Naive thymus-derived CD4-positive, alpha-beta T cell (primary cell): ENCODE measurements around the gene CELF2. TPM values are rescaled to one million over a fixed set of nuclear protein-coding genes. Genes with fewer than 3 reads are reported as not detected.

Experiments used
- ATAC-seq: fragments of 150-1000 bp; cut with Tn5 transposase; 2 replicates; pipeline ENCODE4 v1.10.0; 2021; ENCODE audit warnings: mild to moderate bottlenecking, moderate library complexity
- CTCF ChIA-PET: fragments of 350-600 bp; sonication (Branson Sonifier 250); formaldehyde crosslinking; loops from one replicate; lab custom pipeline; 2021; ENCODE audit warnings: antibody characterized with exemption; lab: Charles Lee
- POLR2A ChIA-PET: fragments of 350-600 bp; sonication (Branson Sonifier 250); formaldehyde crosslinking; loops from one replicate; lab custom pipeline; 2021; ENCODE audit warnings: antibody characterized with exemption, inconsistent platforms; lab: Charles Lee
- DNase-seq, 9 donors: peaks; one replicate each; pipeline versions ENCODE4 v3.0.0 to v3.0.0-alpha.2; 2020 to 2022; ENCODE audit warnings: mixed read lengths in 1 of 9
- H3K27ac ChIP-seq: one replicate; pipeline ENCODE4 v1.7.0; 2013; ENCODE audit warnings: mild to moderate bottlenecking, low read depth, low read length, moderate library complexity
- H3K27me3 ChIP-seq, 2 donors: one replicate each; pipeline ENCODE4 v1.7.0; 2013; ENCODE audit warnings: low read length in 2 of 2, mild to moderate bottlenecking in 2 of 2, moderate library complexity in 2 of 2; ENCODE audit not compliant: control insufficient read depth in 2 of 2, insufficient read depth in 2 of 2
- H3K36me3 ChIP-seq, 3 experiments: 1 replicate in 2 of 3; 2 replicates in 1 of 3; pipeline ENCODE4 v1.7.0; 2013; ENCODE audit warnings: low read length in 3 of 3, mild to moderate bottlenecking in 3 of 3, moderate library complexity in 1 of 3; ENCODE audit not compliant: insufficient read depth in 3 of 3, control insufficient read depth in 2 of 3
- H3K4me1 ChIP-seq, 2 donors: one replicate each; pipeline ENCODE4 v1.7.0; 2013; ENCODE audit warnings: low read length in 2 of 2, mild to moderate bottlenecking in 2 of 2, moderate library complexity in 1 of 2; ENCODE audit not compliant: control insufficient read depth in 2 of 2, insufficient read depth in 2 of 2
- H3K4me3 ChIP-seq: 2 replicates; pipeline ENCODE4 v1.7.0; 2013; ENCODE audit warnings: mild to moderate bottlenecking, low read length
- H3K9me3 ChIP-seq, 3 experiments: 1 replicate in 2 of 3; 2 replicates in 1 of 3; pipeline ENCODE4 v1.7.0; 2013; ENCODE audit warnings: low read length in 3 of 3; ENCODE audit not compliant: control insufficient read depth in 2 of 3
- H3K27ac Mint-ChIP-seq, 9 donors: one replicate each; pipeline ENCODE4 v1.8.0; 2020 to 2022; ENCODE audit warnings: mixed read lengths in 9 of 9, mild to moderate bottlenecking in 8 of 9, moderate library complexity in 5 of 9, inconsistent platforms in 2 of 9
- H3K27me3 Mint-ChIP-seq, 5 donors: one replicate each; pipeline ENCODE4 v1.8.0; 2021 to 2022; ENCODE audit warnings: mixed read lengths in 5 of 5, mild to moderate bottlenecking in 1 of 5
- H3K36me3 Mint-ChIP-seq, 5 donors: one replicate each; pipeline ENCODE4 v1.8.0; 2020 to 2022; ENCODE audit warnings: mixed read lengths in 5 of 5, mild to moderate bottlenecking in 3 of 5, inconsistent platforms in 1 of 5
- H3K4me1 Mint-ChIP-seq, 7 donors: one replicate each; pipeline ENCODE4 v1.8.0; 2020 to 2022; ENCODE audit warnings: mixed read lengths in 7 of 7, mild to moderate bottlenecking in 3 of 7, inconsistent platforms in 1 of 7
- H3K4me3 Mint-ChIP-seq, 10 donors: one replicate each; pipeline ENCODE4 v1.8.0; 2020 to 2022; ENCODE audit warnings: mild to moderate bottlenecking in 10 of 10, mixed read lengths in 10 of 10, moderate library complexity in 6 of 10, inconsistent platforms in 2 of 10
- H3K9me3 Mint-ChIP-seq, 11 donors: one replicate each; pipeline ENCODE4 v1.8.0; 2020 to 2022; ENCODE audit warnings: mixed read lengths in 11 of 11, mild to moderate bottlenecking in 4 of 11, inconsistent platforms in 1 of 11, moderate library complexity in 1 of 11
- intact Hi-C, 2 donors: fragments of 100-400 bp; cut with micrococcal nuclease; formaldehyde crosslinking; loops; one replicate each; pipeline ENCODE4 v1.15.1; 2023
- polyA plus RNA-seq, 2 donors: library from polyadenylated mRNA; unstranded; fragments of 300-500 nt; fragmentation: Illumina TruSeq; gene quantifications; one replicate each; pipeline ENCODE4 v1.2.3, GENCODE V29; 2021
- total RNA-seq, 6 experiments: library from RNA in 5 of 6; stranded (reverse) in 5 of 6; gene quantifications; 1 replicate in 5 of 6; 2 replicates in 1 of 6; pipeline ENCODE4 v1.2.3 and lab custom pipeline; 2021 to 2026

CELF2 gene
- total and polyA plus RNA-seq, 7 experiments from 2014 or later = 135 to 207 (median 178) TPM

GRCh38 chr10:11159543-11160215, 142.0 kb downstream of the CELF2 start:
- intact Hi-C loops = loop anchor here in 1 of 2 donors (5.0 kb wide), 1 partner anchor 523 kb away; no protein-coding TSS in a partner anchor
- peak overlapping the region in 6 of 9 donors; percentile 72 to 88 (median 78) for H3K27ac Mint-ChIP-seq

DNA sequence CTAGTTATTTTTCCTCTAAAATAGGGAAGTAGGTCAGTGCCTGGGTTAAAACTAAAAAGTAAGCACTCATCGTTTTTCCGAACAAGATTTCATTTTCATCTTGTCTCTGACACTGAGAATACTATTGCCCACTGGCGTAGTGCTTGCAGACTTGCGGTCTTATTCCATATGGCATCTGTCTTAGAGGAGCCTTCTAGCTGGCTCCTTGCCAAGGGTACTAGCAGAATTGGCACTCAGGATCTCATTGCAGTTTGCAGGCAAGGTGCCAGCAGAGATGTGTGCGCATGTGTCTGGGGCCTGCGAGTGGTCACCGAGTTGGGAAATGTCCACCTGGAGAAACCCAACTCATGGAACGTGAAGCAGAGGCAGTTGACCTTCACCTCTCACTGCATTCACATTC, 143.4 kb downstream of the CELF2 start:
- POLR2A ChIA-PET = interaction anchor here (0.6 to 6.2 kb wide), 4 partner anchors 13 to 44 kb away, joined by 3 to 183 read pairs (median 4); no protein-coding TSS in a partner anchor
- peaks cover 58 to 86% (median 80%) of the 10 kb centered on the region in 7 donors for H3K4me1 Mint-ChIP-seq
- Histone ChIP-seq H3K27ac (peak overlapping the region; percentile 95), H3K9me3 (no peaks in the 10 kb centered on the region), H3K36me3 (peaks cover 0 to 11% (median 0%) of the 10 kb centered on the region in 3 experiments), H3K4me1 (peaks cover 42 to 69% of the 10 kb centered on the region in 2 donors), H3K4me3 (peak overlapping the region; percentile 10), H3K27me3 (no peaks in the 10 kb centered on the region)
- peak overlapping the region in 5 of 9 donors; percentile 97 to 99 (median 98) for H3K27ac Mint-ChIP-seq
- CTCF ChIA-PET = interaction anchor here (0.7 to 4.1 kb wide), 3 partner anchors 12 to 315 kb away, joined by 3 to 34 read pairs (median 18); no protein-coding TSS in a partner anchor
- peaks cover 0 to 25% (median 3%) of the 10 kb centered on the region in 5 donors for H3K36me3 Mint-ChIP-seq
- intact Hi-C loops = loop anchor here in 1 of 2 donors (5.0 kb wide), 1 partner anchor 521 kb away; no protein-coding TSS in a partner anchor
- DNase-seq (no peak), ATAC-seq (no peak)
- H3K27me3 Mint-ChIP-seq = no peaks in the 10 kb centered on the region
- H3K4me3 Mint-ChIP-seq = peak overlapping the region in 1 of 10 donors; percentile 26
- peaks cover 0 to 8% (median 0%) of the 10 kb centered on the region in 11 donors for H3K9me3 Mint-ChIP-seq

More at GRCh38 chr10:11159543-11160215, 142.0 kb downstream of the CELF2 start:
- DNase-seq (no peak), ATAC-seq (no peak)
- H3K9me3 Mint-ChIP-seq = peaks cover 0 to 8% (median 0%) of the 10 kb centered on the region in 11 donors
- Histone ChIP-seq H3K27ac (no peak overlapping the region), H3K4me3 (no peak overlapping the region), H3K27me3 (no peaks in the 10 kb centered on the region), H3K9me3 (no peaks in the 10 kb centered on the region), H3K4me1 (peaks cover 42 to 77% of the 10 kb centered on the region in 2 donors), H3K36me3 (no peaks in the 10 kb centered on the region)
- peaks cover 68 to 100% (median 94%) of the 10 kb centered on the region in 7 donors for H3K4me1 Mint-ChIP-seq
- ChIA-PET CTCF (interaction anchor here (0.6 to 4.1 kb wide), 3 partner anchors 10 to 40 kb away, joined by 4 to 34 read pairs (median 18); no protein-coding TSS in a partner anchor), POLR2A (interaction anchor here (0.5 to 24.8 kb wide), 7 partner anchors 9 to 48 kb away, joined by 3 to 919 read pairs (median 4); no protein-coding TSS in a partner anchor)
- peaks cover 0 to 20% (median 0%) of the 10 kb centered on the region in 5 donors for H3K36me3 Mint-ChIP-seq
- peak overlapping the region in 7 of 10 donors; percentile 1 to 49 (median 36) for H3K4me3 Mint-ChIP-seq
- no peaks in the 10 kb centered on the region for H3K27me3 Mint-ChIP-seq

DNA sequence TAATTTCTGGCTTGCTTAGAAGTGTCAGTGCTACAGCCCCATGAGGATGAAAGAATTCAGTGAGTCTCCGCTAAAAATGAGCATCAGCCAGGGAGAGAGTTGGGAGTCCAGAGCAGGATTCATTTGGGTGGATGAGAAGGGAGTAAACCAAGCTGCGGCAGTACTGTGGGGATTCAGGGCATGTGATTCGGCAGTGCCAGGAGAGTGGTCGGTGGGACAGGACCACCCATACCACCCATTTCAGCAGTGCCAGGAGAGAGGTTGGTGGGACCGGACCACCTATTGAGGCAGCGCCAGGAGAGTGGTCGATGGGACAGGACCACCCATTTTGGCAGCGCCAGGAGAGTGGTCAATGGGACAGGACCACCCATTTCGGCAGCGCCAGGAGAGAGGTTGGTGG, 144.2 kb downstream of the CELF2 start:
- DNase-seq = no peak
- intact Hi-C loops = loop anchor here in 1 of 2 donors (5.0 kb wide), 1 partner anchor 520 kb away; no protein-coding TSS in a partner anchor

DNA sequence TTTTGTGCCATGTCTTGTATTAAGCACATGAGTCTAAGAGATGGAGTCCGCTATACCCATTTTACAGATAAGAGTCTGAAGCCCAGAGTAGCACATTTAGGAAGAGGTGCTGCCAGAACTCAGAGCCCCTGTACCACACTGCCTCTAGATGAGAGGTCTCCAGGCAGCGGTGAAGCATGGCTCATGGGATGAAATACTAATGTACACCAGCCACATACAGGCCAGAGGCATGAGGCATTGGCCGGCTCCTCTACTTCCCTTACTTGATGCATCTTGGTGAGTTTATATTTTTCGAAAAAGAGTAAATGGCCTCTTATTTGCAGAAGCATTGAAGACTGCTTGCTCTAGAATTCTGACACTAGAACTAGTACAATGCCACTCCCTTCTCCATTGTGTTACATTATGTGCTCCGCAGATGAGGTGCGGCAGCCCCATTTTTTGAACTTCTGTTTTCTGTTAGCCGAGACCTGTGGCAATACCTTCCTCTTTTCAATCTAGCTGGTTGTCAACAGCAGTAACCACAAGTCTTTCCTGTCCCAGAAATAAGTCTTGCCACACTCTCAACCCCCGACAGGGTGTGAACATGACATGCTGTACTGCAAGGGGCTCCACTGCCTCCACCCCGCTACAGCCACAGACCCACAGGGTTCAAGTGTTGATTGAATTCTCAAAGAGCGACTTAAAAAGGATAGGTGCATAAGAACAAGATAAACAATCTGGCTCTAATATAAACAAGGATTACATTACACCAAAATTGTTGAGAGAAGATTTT, 145.3 kb downstream of the CELF2 start:
- Histone ChIP-seq H3K27ac (peak overlapping the region; percentile 95), H3K4me3 (peak overlapping the region; percentile 92), H3K36me3 (peaks cover 0 to 19% (median 5%) of the 10 kb centered on the region in 3 experiments), H3K27me3 (no peaks in the 10 kb centered on the region), H3K9me3 (no peaks in the 10 kb centered on the region), H3K4me1 (peaks cover 42 to 56% of the 10 kb centered on the region in 2 donors)
- peak; percentile 55 to 94 (median 88) for DNase-seq
- ChIA-PET POLR2A (interaction anchor here (0.9 to 12.9 kb wide), 11 partner anchors 15 to 522 kb away, joined by 3 to 919 read pairs (median 8); no protein-coding TSS in a partner anchor), CTCF (interaction anchor here (0.6 to 5.1 kb wide), 9 partner anchors 10 to 73 kb away, joined by 3 to 71 read pairs (median 17); no protein-coding TSS in a partner anchor)
- H3K4me3 Mint-ChIP-seq = peak overlapping the region in 4 of 10 donors; percentile 97 to 100 (median 99)
- peaks cover 49 to 67% (median 60%) of the 10 kb centered on the region in 7 donors for H3K4me1 Mint-ChIP-seq
- intact Hi-C loops = loop anchor here (1.0 to 5.0 kb wide), 5 partner anchors 13 to 519 kb away; no protein-coding TSS in a partner anchor
- no peaks in the 10 kb centered on the region for H3K27me3 Mint-ChIP-seq
- ATAC-seq = peak; percentile 80
- H3K36me3 Mint-ChIP-seq = peaks cover 0 to 29% (median 12%) of the 10 kb centered on the region in 5 donors
- peaks cover 0 to 8% (median 0%) of the 10 kb centered on the region in 11 donors for H3K9me3 Mint-ChIP-seq
- H3K27ac Mint-ChIP-seq = peak overlapping the region in 5 of 9 donors; percentile 97 to 99 (median 98)

More for the DNA sequence above, 144.2 kb downstream of the CELF2 start:
- peak overlapping the region; percentile 95 for H3K27ac ChIP-seq
- H3K4me3 ChIP-seq = peak overlapping the region; percentile 11
- POLR2A ChIA-PET = interaction anchor here (0.6 to 6.2 kb wide), 4 partner anchors 13 to 67 kb away, joined by 3 to 183 read pairs (median 4); no protein-coding TSS in a partner anchor
- H3K4me1 Mint-ChIP-seq = peaks cover 51 to 78% (median 71%) of the 10 kb centered on the region in 7 donors
- H3K4me3 Mint-ChIP-seq = peak overlapping the region in 3 of 10 donors; percentile 43 to 60 (median 57)
- no peak for ATAC-seq
- H3K9me3 Mint-ChIP-seq = peaks cover 0 to 8% (median 0%) of the 10 kb centered on the region in 11 donors
- CTCF ChIA-PET = interaction anchor here (0.7 to 4.1 kb wide), 2 partner anchors 13 to 314 kb away, joined by 3 to 34 read pairs; no protein-coding TSS in a partner anchor
- H3K4me1 ChIP-seq = peaks cover 42 to 67% of the 10 kb centered on the region in 2 donors
- peak overlapping the region in 5 of 9 donors; percentile 97 to 99 (median 98) for H3K27ac Mint-ChIP-seq
- H3K27me3 ChIP-seq = no peaks in the 10 kb centered on the region
- H3K9me3 ChIP-seq = no peaks in the 10 kb centered on the region
- peaks cover 0 to 27% (median 8%) of the 10 kb centered on the region in 5 donors for H3K36me3 Mint-ChIP-seq
- H3K36me3 ChIP-seq = peaks cover 0 to 15% (median 5%) of the 10 kb centered on the region in 3 experiments
- H3K27me3 Mint-ChIP-seq = no peaks in the 10 kb centered on the region

GRCh38 chr10:11163780-11164550, 146.3 kb downstream of the CELF2 start:
- CTCF ChIA-PET = interaction anchor here (0.6 to 5.1 kb wide), 9 partner anchors 11 to 72 kb away, joined by 3 to 71 read pairs (median 17); no protein-coding TSS in a partner anchor

More at GRCh38 chr10:11163780-11164550, 146.3 kb downstream of the CELF2 start:
- Histone ChIP-seq H3K9me3 (no peaks in the 10 kb centered on the region), H3K36me3 (peaks cover 0 to 19% (median 5%) of the 10 kb centered on the region in 3 experiments), H3K4me1 (peaks cover 47 to 52% of the 10 kb centered on the region in 2 donors), H3K27me3 (no peaks in the 10 kb centered on the region), H3K27ac (peak overlapping the region; percentile 95), H3K4me3 (peak overlapping the region; percentile 92)
- Mint-ChIP-seq H3K36me3 (peaks cover 0 to 29% (median 12%) of the 10 kb centered on the region in 5 donors), H3K4me3 (peak overlapping the region in 4 of 10 donors; percentile 97 to 100 (median 99)), H3K27ac (peak overlapping the region in 5 of 9 donors; percentile 97 to 99 (median 98)), H3K4me1 (peaks cover 45 to 58% (median 51%) of the 10 kb centered on the region in 7 donors), H3K9me3 (peaks cover 0 to 8% (median 0%) of the 10 kb centered on the region in 11 donors), H3K27me3 (no peaks in the 10 kb centered on the region)
- intact Hi-C loops = loop anchor here (1.0 to 5.0 kb wide), 6 partner anchors 14 to 518 kb away; no protein-coding TSS in a partner anchor
- ATAC-seq = no peak
- POLR2A ChIA-PET = interaction anchor here (0.7 to 12.9 kb wide), 15 partner anchors 14 to 523 kb away, joined by 3 to 919 read pairs (median 5); no protein-coding TSS in a partner anchor
- DNase-seq = peak in 5 of 9 donors; percentile 32 to 50 (median 44)
